HFF-Myc (cell line): ENCODE measurements around the gene CAPN1.

Source experiments
- DNase-seq: peaks from one replicate; pipeline ENCODE4 v3.0.0-alpha.2; 2011; ENCODE audit warnings: low read depth; ENCODE audit errors: extremely low read depth
- H3K4me3 ChIP-seq: replicated peaks from 2 replicates; pipeline ENCODE4 v1.5.1; 2011; ENCODE audit warnings: low read depth, mild to moderate bottlenecking, control low read depth, low read length
- TF ChIP-seq, protein P1 (sequence below): IDR thresholded peaks from 2 replicates; pipeline ENCODE4 v1.5.1; 2012; ENCODE audit warnings: mild to moderate bottlenecking, low read depth, low read length, control low read depth; ENCODE audit errors: missing control alignments

The CAPN1 gene

DNA sequence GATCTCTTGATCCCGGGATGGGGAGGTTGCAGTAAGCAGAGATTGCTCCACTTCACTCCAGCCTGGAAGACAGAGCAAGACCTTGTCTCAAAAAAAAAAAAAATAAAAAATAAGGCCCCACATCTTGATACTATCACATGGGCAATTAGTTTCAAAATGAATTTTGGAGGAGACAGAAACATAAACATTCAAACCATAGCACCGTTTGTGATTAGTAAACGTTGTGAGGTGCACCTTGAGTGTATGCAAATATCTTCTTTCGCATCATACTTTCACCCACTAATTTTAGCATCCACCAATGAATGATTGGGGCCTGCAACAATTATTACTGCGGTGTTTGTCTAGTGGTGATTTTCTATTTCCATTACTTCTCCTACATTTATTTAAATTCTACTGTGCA, 22.7 kb upstream of the CAPN1 start:
- DNase-seq, result no peak
- TF ChIP-seq, protein P1, sequence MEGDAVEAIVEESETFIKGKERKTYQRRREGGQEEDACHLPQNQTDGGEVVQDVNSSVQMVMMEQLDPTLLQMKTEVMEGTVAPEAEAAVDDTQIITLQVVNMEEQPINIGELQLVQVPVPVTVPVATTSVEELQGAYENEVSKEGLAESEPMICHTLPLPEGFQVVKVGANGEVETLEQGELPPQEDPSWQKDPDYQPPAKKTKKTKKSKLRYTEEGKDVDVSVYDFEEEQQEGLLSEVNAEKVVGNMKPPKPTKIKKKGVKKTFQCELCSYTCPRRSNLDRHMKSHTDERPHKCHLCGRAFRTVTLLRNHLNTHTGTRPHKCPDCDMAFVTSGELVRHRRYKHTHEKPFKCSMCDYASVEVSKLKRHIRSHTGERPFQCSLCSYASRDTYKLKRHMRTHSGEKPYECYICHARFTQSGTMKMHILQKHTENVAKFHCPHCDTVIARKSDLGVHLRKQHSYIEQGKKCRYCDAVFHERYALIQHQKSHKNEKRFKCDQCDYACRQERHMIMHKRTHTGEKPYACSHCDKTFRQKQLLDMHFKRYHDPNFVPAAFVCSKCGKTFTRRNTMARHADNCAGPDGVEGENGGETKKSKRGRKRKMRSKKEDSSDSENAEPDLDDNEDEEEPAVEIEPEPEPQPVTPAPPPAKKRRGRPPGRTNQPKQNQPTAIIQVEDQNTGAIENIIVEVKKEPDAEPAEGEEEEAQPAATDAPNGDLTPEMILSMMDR, result no peak
- H3K4me3 ChIP-seq, result no peak overlapping the region

DNA sequence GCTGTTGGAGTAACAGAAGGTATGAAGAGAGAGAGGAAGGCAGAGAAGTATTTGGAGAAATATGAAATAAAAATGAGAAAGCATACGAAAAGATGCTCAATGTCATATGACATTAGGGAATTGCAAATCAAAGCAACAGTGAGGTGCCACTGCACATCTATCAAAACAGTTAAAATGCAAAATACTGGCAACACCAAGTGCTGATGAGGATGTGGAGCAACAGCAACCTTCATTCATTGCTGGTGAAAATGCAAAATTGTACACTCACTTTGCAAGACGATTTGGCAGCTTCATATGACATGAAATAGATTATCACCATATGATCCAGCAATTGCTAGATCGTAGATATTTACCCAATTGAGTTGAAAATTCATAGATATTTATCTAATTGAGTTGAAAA, 21.1 kb upstream of the CAPN1 start:
- no peak overlapping the region for H3K4me3 ChIP-seq
- TF ChIP-seq, protein P1, result no peak
- DNase-seq, result no peak

DNA sequence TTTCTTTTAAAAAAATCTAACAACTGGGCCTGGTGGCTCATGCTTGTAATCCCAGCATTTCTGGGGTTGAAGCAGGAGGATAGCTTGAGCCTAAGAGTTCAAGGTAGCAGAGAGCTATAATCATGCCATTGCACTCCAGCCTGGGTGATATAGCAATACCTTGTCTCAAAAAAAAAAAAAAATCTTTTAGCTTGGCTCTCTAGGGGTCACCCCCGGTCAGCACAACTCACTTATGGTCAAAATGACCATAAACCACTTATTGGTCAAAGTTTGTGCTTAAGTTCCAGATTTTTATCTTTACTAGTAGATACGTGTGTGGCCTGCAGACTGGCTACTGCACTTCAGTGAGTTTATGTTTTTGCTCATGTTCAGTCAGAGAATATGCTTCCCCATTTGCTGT, 18.0 kb upstream of the CAPN1 start:
- DNase-seq, result no peak
- no peak overlapping the region for H3K4me3 ChIP-seq
- TF ChIP-seq, protein P1, result no peak

DNA sequence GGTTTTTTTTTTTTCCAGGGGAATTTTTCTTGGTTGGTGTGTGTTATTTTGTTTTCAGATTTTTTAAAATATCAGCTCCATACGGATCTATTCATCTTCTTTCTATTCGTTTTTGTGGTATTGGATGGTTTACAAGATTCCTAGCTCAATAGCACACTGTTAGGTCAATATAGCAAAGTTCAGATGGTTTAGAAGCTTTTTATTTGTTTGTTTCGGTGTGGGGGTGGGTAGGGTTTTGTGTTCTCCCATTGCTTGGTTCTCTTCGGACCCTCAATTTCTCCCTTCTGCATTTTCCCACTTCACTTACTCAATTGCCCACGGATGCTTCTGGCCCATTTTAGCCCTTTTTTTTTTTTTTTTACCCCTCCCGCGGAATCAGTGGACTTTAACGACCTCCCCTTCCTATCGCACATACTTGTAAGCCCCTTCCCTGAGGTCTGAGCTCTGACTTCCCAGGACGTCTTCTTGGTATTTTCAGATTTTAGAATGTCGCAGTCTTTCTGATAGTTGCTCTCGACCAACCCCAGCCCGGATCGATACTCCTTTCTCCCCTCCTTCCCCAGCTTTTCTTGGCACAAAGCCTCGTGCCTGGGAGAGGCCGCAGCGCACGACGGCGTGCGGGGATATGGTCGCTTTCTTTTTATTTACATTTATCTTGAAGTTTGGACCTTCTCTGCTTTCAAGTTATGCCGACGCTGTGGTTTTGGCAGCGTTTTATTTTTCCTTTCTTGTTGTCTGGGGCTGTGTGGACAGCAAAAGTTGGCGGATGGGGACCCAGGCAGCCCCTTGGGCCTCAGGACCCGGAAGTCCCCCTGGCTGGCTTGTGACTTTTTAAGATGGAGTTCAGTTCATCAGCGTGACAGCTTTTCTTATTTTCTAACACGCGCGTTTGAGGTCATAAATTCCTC, 16.1 kb upstream of the CAPN1 start:
- DNase-seq, result no peak
- H3K4me3 ChIP-seq, result no peak overlapping the region
- TF ChIP-seq, protein P1, result no peak

DNA sequence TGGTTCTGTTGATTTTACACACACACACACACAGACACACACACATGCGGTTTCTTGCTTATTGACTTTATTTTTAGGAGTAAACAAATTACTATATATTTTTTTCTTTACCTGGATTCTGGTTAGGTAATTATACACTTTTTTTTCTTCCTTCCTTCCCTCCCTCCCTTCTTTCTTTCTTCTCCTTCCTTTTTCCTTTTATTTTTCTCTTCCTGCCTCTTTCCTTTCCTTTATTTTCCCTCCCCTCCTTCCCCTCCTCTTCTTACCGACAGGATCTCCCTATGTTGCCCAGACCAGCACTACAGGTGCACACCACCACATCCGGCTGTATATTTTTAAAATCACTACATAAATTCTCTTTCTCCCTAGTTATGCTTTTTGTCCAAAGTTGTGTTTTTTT, 14.8 kb upstream of the CAPN1 start:
- H3K4me3 ChIP-seq, result no peak overlapping the region
- no peak for DNase-seq
- TF ChIP-seq, protein P1, result no peak

DNA sequence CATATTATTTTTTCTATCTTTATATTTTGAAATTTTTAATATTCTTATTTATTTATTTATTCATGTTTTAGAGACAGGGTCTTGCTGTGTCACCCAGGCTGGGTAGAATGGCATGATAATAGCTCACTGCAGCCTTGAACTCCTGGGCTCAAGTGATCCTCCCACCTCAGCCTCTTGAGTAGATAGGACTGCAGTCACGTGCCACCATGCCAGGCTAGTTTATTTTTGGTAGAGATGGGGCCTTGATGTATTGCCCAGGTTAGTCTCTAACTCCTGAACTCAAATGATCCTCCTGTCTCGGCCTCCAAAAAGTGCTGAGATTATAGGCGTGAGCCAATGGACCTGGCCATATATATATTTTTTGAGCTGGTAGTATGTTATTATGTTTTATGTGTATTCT, 14.1 kb upstream of the CAPN1 start:
- no peak for DNase-seq
- TF ChIP-seq, protein P1, result no peak
- H3K4me3 ChIP-seq, result no peak overlapping the region
